H1 (cell line): Measurements from ENCODE around the gene APAF1. TPM values are rescaled to one million over a fixed set of nuclear protein-coding genes. Genes with fewer than 3 reads are reported as not detected.

Experiments used
- CTCF ChIA-PET: fragments of 300-600 bp; sonication (Branson Sonifier 250); formaldehyde crosslinking; loops from one replicate; lab custom pipeline; 2021; ENCODE audit not compliant: partially characterized antibody; lab: Charles Lee
- POLR2A ChIA-PET: fragments of 300-600 bp; sonication (Branson Sonifier 250); formaldehyde crosslinking; loops from one replicate; lab custom pipeline; 2021; ENCODE audit warnings: inconsistent platforms; ENCODE audit not compliant: partially characterized antibody; lab: Charles Lee
- DNase-seq, 2 experiments: peaks; one replicate each; pipeline versions ENCODE4 v3.0.0 to v3.0.0-alpha.2; 2010 to 2022; ENCODE audit warnings: low spot score in 2 of 2, low read depth in 1 of 2, mixed read lengths in 1 of 2
- FAIRE-seq: peaks from 2 replicates; lab custom pipeline; 2011; peaks lifted over from hg19 to GRCh38; lab: Jason Lieb, UNC
- H2AFZ ChIP-seq: 2 replicates; pipeline ENCODE4 v1.8.1; 2012; ENCODE audit warnings: low read length, inconsistent platforms
- H2AK5ac ChIP-seq: 2 replicates; pipeline ENCODE4 v1.6.1; 2013; ENCODE audit warnings: low read depth, low read length
- H2BK120ac ChIP-seq: replicated peaks from 2 replicates; pipeline ENCODE3; 2013; ENCODE audit warnings: low read depth, low read length, inconsistent platforms
- H2BK12ac ChIP-seq: 2 replicates; pipeline ENCODE4 v1.6.1; 2013; ENCODE audit warnings: low read depth, low read length
- H2BK15ac ChIP-seq: 2 replicates; pipeline ENCODE4 v1.6.1; 2013; ENCODE audit warnings: low read length
- H2BK20ac ChIP-seq: 2 replicates; pipeline ENCODE4 v1.6.1; 2013; ENCODE audit warnings: low read length
- H2BK5ac ChIP-seq: 2 replicates; pipeline ENCODE4 v1.6.1; 2013; ENCODE audit warnings: low read depth, low read length
- H3K14ac ChIP-seq: 2 replicates; pipeline ENCODE4 v1.6.1; 2013; ENCODE audit warnings: inconsistent platforms; ENCODE audit not compliant: insufficient read length
- H3K18ac ChIP-seq: 2 replicates; pipeline ENCODE4 v1.6.1; 2013; ENCODE audit warnings: low read length; ENCODE audit errors: extremely low read depth
- H3K23ac ChIP-seq: 2 replicates; pipeline ENCODE4 v1.6.1; 2013; ENCODE audit warnings: inconsistent platforms; ENCODE audit not compliant: insufficient read length
- H3K23me2 ChIP-seq: 2 replicates; pipeline ENCODE4 v1.6.1; 2013; ENCODE audit warnings: low read depth, low read length
- H3K27ac ChIP-seq: 2 replicates; pipeline ENCODE4 v1.6.1; 2011; ENCODE audit warnings: low read depth, low read length, inconsistent platforms
- H3K27me3 ChIP-seq, 4 experiments: replicated peaks in 1 of 4; 1 replicate in 1 of 4; 2 replicates in 3 of 4; pipeline versions ENCODE4 v1.6.1 to v1.8.1; 2011 to 2013; ENCODE audit warnings: low read length in 3 of 4, mild to moderate bottlenecking in 3 of 4, inconsistent platforms in 2 of 4, mixed read lengths in 2 of 4, moderate library complexity in 1 of 4; ENCODE audit not compliant: control insufficient read depth in 3 of 4, insufficient read depth in 3 of 4; ENCODE audit errors: extremely low read depth in 1 of 4
- H3K36me3 ChIP-seq, 4 experiments: 2 replicates each; pipeline versions ENCODE4 v1.6.1 to v1.8.1; 2011 to 2013; ENCODE audit warnings: mild to moderate bottlenecking in 4 of 4, low read length in 3 of 4, moderate library complexity in 2 of 4, control low read depth in 1 of 4, inconsistent platforms in 1 of 4; ENCODE audit not compliant: insufficient read depth in 4 of 4, control insufficient read depth in 2 of 4
- H3K4ac ChIP-seq: replicated peaks from 2 replicates; pipeline ENCODE3; 2013; ENCODE audit warnings: low read length, low read depth, mixed read lengths, inconsistent platforms; ENCODE audit not compliant: insufficient read length
- H3K4me1 ChIP-seq, 4 experiments: replicated peaks in 1 of 4; 1 replicate in 1 of 4; 2 replicates in 3 of 4; pipeline versions ENCODE4 v1.6.1 to v1.8.1; 2011 to 2013; ENCODE audit warnings: low read length in 3 of 4, inconsistent platforms in 2 of 4, mixed read lengths in 1 of 4; ENCODE audit not compliant: insufficient read depth in 4 of 4, control insufficient read depth in 3 of 4
- H3K4me2 ChIP-seq, 2 experiments: 2 replicates each; pipeline versions ENCODE4 v1.6.1 to v1.8.1; 2011 to 2013; ENCODE audit warnings: low read depth in 2 of 2, low read length in 2 of 2, control low read depth in 1 of 2, inconsistent platforms in 1 of 2, mild to moderate bottlenecking in 1 of 2; ENCODE audit not compliant: insufficient read depth in 1 of 2
- H3K4me3 ChIP-seq, 4 experiments: fragments of 200-600, 300-600 bp in 1 of 4; sonication (generic), shearing (Covaris generic), sonication (Bioruptor Twin) in 1 of 4; 2 replicates each; pipeline versions ENCODE4 v1.5.1 to v1.8.1; 2011 to 2016; ENCODE audit warnings: low read length in 4 of 4, low read depth in 3 of 4, control low read depth in 2 of 4, inconsistent platforms in 2 of 4, mild to moderate bottlenecking in 2 of 4, mixed read lengths in 1 of 4, moderate library complexity in 1 of 4; ENCODE audit not compliant: insufficient read depth in 2 of 4; ENCODE audit errors: extremely low read depth in 1 of 4
- H3K56ac ChIP-seq: replicated peaks from 2 replicates; pipeline ENCODE3; 2013; ENCODE audit warnings: low read depth, mild to moderate bottlenecking, mixed read lengths, low read length, inconsistent platforms; ENCODE audit not compliant: insufficient read length
- H3K79me1 ChIP-seq: 2 replicates; pipeline ENCODE4 v1.6.1; 2013; ENCODE audit warnings: low read depth, low read length, control low read depth
- H3K79me2 ChIP-seq, 2 experiments: 2 replicates each; pipeline versions ENCODE4 v1.6.1 to v1.8.1; 2012 to 2013; ENCODE audit warnings: low read length in 2 of 2, mild to moderate bottlenecking in 2 of 2, inconsistent platforms in 1 of 2; ENCODE audit not compliant: insufficient read depth in 2 of 2, control insufficient read depth in 1 of 2
- H3K9ac ChIP-seq, 4 experiments: replicated peaks in 1 of 4; 1 replicate in 1 of 4; 2 replicates in 3 of 4; pipeline versions ENCODE4 v1.6.1 to v1.8.1; 2011 to 2013; ENCODE audit warnings: low read depth in 3 of 4, low read length in 3 of 4, control low read depth in 2 of 4, mild to moderate bottlenecking in 2 of 4, moderate library complexity in 2 of 4, inconsistent platforms in 1 of 4; ENCODE audit errors: extremely low read depth in 1 of 4
- H3K9me3 ChIP-seq, 2 experiments: 2 replicates each; pipeline versions ENCODE4 v1.6.1 to v1.8.1; 2012 to 2013; ENCODE audit warnings: mild to moderate bottlenecking in 2 of 2, moderate library complexity in 2 of 2, control low read depth in 1 of 2, inconsistent platforms in 1 of 2, low read depth in 1 of 2, low read length in 1 of 2, mixed read lengths in 1 of 2; ENCODE audit not compliant: insufficient read depth in 2 of 2
- H4K20me1 ChIP-seq, 2 experiments: replicated peaks in 1 of 2; 2 replicates each; pipeline versions ENCODE3 to v1.8.1; 2011 to 2013; ENCODE audit warnings: inconsistent platforms in 2 of 2, low read length in 2 of 2, mild to moderate bottlenecking in 1 of 2; ENCODE audit not compliant: insufficient read depth in 2 of 2, control insufficient read depth in 1 of 2
- H4K5ac ChIP-seq: 2 replicates; pipeline ENCODE4 v1.6.1; 2013; ENCODE audit warnings: low read length, low read depth, mixed read lengths, inconsistent platforms; ENCODE audit not compliant: insufficient read length
- H4K8ac ChIP-seq: 2 replicates; pipeline ENCODE4 v1.8.0; 2013; ENCODE audit warnings: mild to moderate bottlenecking, moderate library complexity, low read length, inconsistent platforms; ENCODE audit not compliant: insufficient read depth; ENCODE audit errors: extremely low read depth
- H4K91ac ChIP-seq: replicated peaks from 2 replicates; pipeline ENCODE3; 2013; ENCODE audit warnings: low read length, mixed read lengths, inconsistent platforms; ENCODE audit not compliant: insufficient read length
- BACH1 ChIP-seq: IDR thresholded peaks from 2 replicates; pipeline ENCODE4 v1.6.1; 2012; ENCODE audit warnings: low read length, improper control_type of control experiment
- CBX5 ChIP-seq: fragments of 300-800, 300-1000 bp; sonication (generic); IDR thresholded peaks from 2 replicates; pipeline ENCODE4 v1.7.1; 2016; ENCODE audit warnings: antibody characterized with exemption, low read length, low read depth
- CHD2 ChIP-seq: IDR thresholded peaks from 2 replicates; pipeline ENCODE4 v1.6.1; 2012; ENCODE audit warnings: low read length, improper control_type of control experiment
- CTCF ChIP-seq, 3 experiments: IDR thresholded peaks; 1 replicate in 2 of 3; 2 replicates in 1 of 3; pipeline versions ENCODE4 v1.5.1 to v1.6.1; 2011; ENCODE audit warnings: low read length in 3 of 3, mild to moderate bottlenecking in 3 of 3, inconsistent platforms in 2 of 3, low read depth in 1 of 3, moderate library complexity in 1 of 3; ENCODE audit not compliant: insufficient read depth in 1 of 3; ENCODE audit errors: control extremely low read depth in 1 of 3
- JUND ChIP-seq: IDR thresholded peaks from 2 replicates; pipeline ENCODE4 v1.6.1; 2011; ENCODE audit warnings: mild to moderate bottlenecking, improper control_type of control experiment, low read length
- NANOG ChIP-seq: IDR thresholded peaks from 2 replicates; pipeline ENCODE4 v1.6.1; 2011; ENCODE audit warnings: low read length, low read depth, mild to moderate bottlenecking, inconsistent platforms; ENCODE audit not compliant: insufficient read depth, poor library complexity, severe bottlenecking
- NRF1 ChIP-seq: IDR thresholded peaks from 2 replicates; pipeline ENCODE4 v1.6.1; 2011; ENCODE audit warnings: mild to moderate bottlenecking, low read depth, low read length, improper control_type of control experiment
- SIN3A ChIP-seq, 2 experiments: IDR thresholded peaks in 1 of 2; conservative IDR thresholded peaks in 1 of 2; 2 replicates each; pipeline ENCODE4 v1.6.1; 2011 to 2012; ENCODE audit warnings: low read length in 2 of 2, improper control_type of control experiment in 1 of 2, low read depth in 1 of 2, mild to moderate bottlenecking in 1 of 2
- SUZ12 ChIP-seq: fragments of 200-600 bp; sonication (generic); IDR thresholded peaks from 2 replicates; pipeline ENCODE4 v1.6.1; 2012; ENCODE audit warnings: mild to moderate bottlenecking, inconsistent platforms, low read length, moderate library complexity, mixed read lengths
- TAF7 ChIP-seq: optimal IDR thresholded peaks from 2 replicates; pipeline ENCODE3; 2011; ENCODE audit warnings: low read depth, mild to moderate bottlenecking, inconsistent platforms, low read length, moderate library complexity, borderline replicate concordance
- WGBS, 2 experiments: shearing (Covaris generic) in 1 of 2; methylation state at CpG; one replicate each; pipeline versions ENCODE4 v1.1.6 to v1.1.7; 2013 to 2015; ENCODE audit warnings: low lambda C conversion rate in 2 of 2, mixed read lengths in 2 of 2, inconsistent platforms in 1 of 2, low coverage in 1 of 2, missing lambda C conversion rate in 1 of 2; ENCODE audit not compliant: insufficient replicate concordance in 2 of 2, insufficient coverage in 1 of 2, insufficient read length in 1 of 2; ENCODE audit errors: extremely low coverage in 1 of 2, missing lambda C conversion rate in 1 of 2; 5-methylcytosine and 5-hydroxymethylcytosine counted together
- polyA plus RNA-seq, 7 experiments: library from polyadenylated mRNA; depleted of rRNA in 3 of 7; stranded (reverse) in 5 of 7; unstranded in 2 of 7; fragments of >200 nt in 5 of 7; fragments of 200-250 nt in 2 of 7; gene quantifications; 1 replicate in 5 of 7; 2 replicates in 1 of 7; 4 replicates in 1 of 7; pipeline versions ENCODE4 v1.2.1 to v1.2.3, GENCODE V29; 2011 to 2013; ENCODE audit warnings: missing spikeins in 2 of 7, mixed read lengths in 2 of 7
- total RNA-seq: library from RNA; stranded (reverse); fragmentation: NEBNext Ultra II Directional; extraction: Animal tissue kit (Norgen Biotek cat#: 25700); gene quantifications from 2 replicates; pipeline ENCODE4 v1.2.1, GENCODE V29; 2021

Gene APAF1
- total and polyA plus RNA-seq, 2 of the 8 experiments (the other 6 are each of a cell fraction or from before 2014, with no cell fraction given) = 4.7 to 22.6 TPM

GRCh38 chr12:98743362-98743953, 98.4 kb downstream of the APAF1 start:
- H3K36me3 ChIP-seq = no peaks in the 10 kb centered on the region
- no peak overlapping the region for H2BK12ac ChIP-seq
- H3K79me1 ChIP-seq = no peaks in the 10 kb centered on the region; the same call in none of the 2 replicates
- H2BK5ac ChIP-seq = no peak overlapping the region
- no peak overlapping the region for H3K14ac ChIP-seq
- H3K4me2 ChIP-seq = no peak overlapping the region
- peak in 1 of 2 experiments; percentile 63 for DNase-seq
- ChIA-PET CTCF (interaction anchor here (0.6 to 6.3 kb wide), 31 partner anchors 9 to 254 kb away, joined by 3 to 57 read pairs (median 4); no protein-coding TSS in a partner anchor), POLR2A (no interaction called here)
- no peak overlapping the region for H2AK5ac ChIP-seq
- H3K23ac ChIP-seq = no peak overlapping the region
- H3K4me3 ChIP-seq = no peak overlapping the region
- H4K5ac ChIP-seq = no peak overlapping the region
- no peaks in the 10 kb centered on the region for H3K9me3 ChIP-seq
- no peak overlapping the region for H3K18ac ChIP-seq
- H2BK15ac ChIP-seq = no peak overlapping the region
- no peak overlapping the region for H3K56ac ChIP-seq
- no peak overlapping the region for H4K8ac ChIP-seq
- no peak overlapping the region for H3K27ac ChIP-seq
- H3K79me2 ChIP-seq = no peaks in the 10 kb centered on the region
- peak; percentile 32 for FAIRE-seq
- H3K9ac ChIP-seq = no peak overlapping the region
- no peak overlapping the region for H2BK20ac ChIP-seq
- no peak overlapping the region for H2BK120ac ChIP-seq
- peaks cover 0 to 12% (median 7%) of the 10 kb centered on the region in 4 experiments; a peak in 5 of 7 replicates for H3K27me3 ChIP-seq
- H3K4ac ChIP-seq = no peak overlapping the region
- no peak overlapping the region for H2AFZ ChIP-seq
- peaks cover 0 to 12% (median 3%) of the 10 kb centered on the region in 4 experiments; a peak in 5 of 7 replicates for H3K4me1 ChIP-seq
- WGBS, 2 experiments = 12% methylated on average over 4 of the region's 4 CpGs; no CpG with 5 or more reads in 1 of the 2 experiments
- H4K20me1 ChIP-seq = no peaks in the 10 kb centered on the region
- no peaks in the 10 kb centered on the region for H3K23me2 ChIP-seq
- H4K91ac ChIP-seq = no peak overlapping the region
- TF ChIP-seq CBX5 (no peak), CHD2 (no peak), NRF1 (no peak), CTCF (IDR thresholded peaks at IDR 0.05; ENCODE audit: control extremely low read depth in 1 of 3, insufficient read depth in 1 of 3, low read depth in 1 of 3, low read length in 3 of 3) (peak; percentile 63 to 85 (median 74)), SIN3A (conservative IDR thresholded peaks at IDR 0.05 in 1 of 2, IDR thresholded peaks at IDR 0.05 in 1 of 2; ENCODE audit: low read depth in 1 of 2, low read length in 2 of 2) (no peak), SUZ12 (no peak), TAF7 (no peak), NANOG (no peak), BACH1 (no peak), JUND (no peak)
